PC-3 (cell line): ENCODE data around the gene TMOD2.

Experiments used
- EZH2phosphoT487 ChIP-seq: fragments of 300-600 bp; sonication (generic); IDR thresholded peaks from 2 replicates; pipeline ENCODE4 v1.6.1; 2018; ENCODE audit warnings: mild to moderate bottlenecking, antibody characterized with exemption, low read length, borderline replicate concordance
- TF ChIP-seq, protein P1 (sequence below): fragments of 300-600 bp; sonication (generic); conservative IDR thresholded peaks from 2 replicates; pipeline ENCODE4 v1.5.1; 2017; ENCODE audit warnings: antibody characterized with exemption, low read depth, mild to moderate bottlenecking, low read length

DNA sequence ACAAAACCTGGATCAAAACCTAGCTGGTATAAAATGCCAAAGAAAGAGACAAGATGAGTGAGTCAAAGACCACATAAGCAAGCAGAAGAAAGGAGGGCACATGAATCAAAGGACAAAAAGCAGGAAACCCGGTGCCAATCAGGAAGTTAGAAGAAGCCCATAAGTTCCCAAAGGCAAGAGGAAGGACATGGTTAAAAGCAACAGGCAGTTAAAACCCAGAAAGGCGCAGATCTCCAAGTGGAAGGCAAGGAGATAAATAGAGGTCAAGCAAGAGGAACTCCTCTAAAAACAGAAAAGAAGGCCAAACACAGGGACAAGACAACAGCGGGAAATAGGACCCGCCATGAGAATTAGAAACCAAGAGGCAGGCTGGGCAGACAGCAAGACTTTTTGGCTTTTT lies 4.4 kb downstream of the TMOD2 start:
- TF ChIP-seq, protein P1, sequence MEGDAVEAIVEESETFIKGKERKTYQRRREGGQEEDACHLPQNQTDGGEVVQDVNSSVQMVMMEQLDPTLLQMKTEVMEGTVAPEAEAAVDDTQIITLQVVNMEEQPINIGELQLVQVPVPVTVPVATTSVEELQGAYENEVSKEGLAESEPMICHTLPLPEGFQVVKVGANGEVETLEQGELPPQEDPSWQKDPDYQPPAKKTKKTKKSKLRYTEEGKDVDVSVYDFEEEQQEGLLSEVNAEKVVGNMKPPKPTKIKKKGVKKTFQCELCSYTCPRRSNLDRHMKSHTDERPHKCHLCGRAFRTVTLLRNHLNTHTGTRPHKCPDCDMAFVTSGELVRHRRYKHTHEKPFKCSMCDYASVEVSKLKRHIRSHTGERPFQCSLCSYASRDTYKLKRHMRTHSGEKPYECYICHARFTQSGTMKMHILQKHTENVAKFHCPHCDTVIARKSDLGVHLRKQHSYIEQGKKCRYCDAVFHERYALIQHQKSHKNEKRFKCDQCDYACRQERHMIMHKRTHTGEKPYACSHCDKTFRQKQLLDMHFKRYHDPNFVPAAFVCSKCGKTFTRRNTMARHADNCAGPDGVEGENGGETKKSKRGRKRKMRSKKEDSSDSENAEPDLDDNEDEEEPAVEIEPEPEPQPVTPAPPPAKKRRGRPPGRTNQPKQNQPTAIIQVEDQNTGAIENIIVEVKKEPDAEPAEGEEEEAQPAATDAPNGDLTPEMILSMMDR: no peak
- no peak for TF ChIP-seq EZH2phosphoT487
